GM19023 (cell line): ENCODE results near the gene POLE2.
A peak's percentile ranks its signal among the peaks of the same experiment; 100 is the strongest.
"Not testable (repeated sequence)": the region's sequence is repeated elsewhere in the genome, so short reads cannot be mapped to it uniquely, and the experiment has no call there.

Experiments
- ATAC-seq: cut with Tn5 transposase; IDR thresholded peaks from one replicate; pipeline ENCODE4 v1.9.1; 2021; ENCODE audit warnings: mild to moderate bottlenecking, moderate library complexity; ENCODE audit not compliant: unreplicated experiment

Gene POLE2

DNA sequence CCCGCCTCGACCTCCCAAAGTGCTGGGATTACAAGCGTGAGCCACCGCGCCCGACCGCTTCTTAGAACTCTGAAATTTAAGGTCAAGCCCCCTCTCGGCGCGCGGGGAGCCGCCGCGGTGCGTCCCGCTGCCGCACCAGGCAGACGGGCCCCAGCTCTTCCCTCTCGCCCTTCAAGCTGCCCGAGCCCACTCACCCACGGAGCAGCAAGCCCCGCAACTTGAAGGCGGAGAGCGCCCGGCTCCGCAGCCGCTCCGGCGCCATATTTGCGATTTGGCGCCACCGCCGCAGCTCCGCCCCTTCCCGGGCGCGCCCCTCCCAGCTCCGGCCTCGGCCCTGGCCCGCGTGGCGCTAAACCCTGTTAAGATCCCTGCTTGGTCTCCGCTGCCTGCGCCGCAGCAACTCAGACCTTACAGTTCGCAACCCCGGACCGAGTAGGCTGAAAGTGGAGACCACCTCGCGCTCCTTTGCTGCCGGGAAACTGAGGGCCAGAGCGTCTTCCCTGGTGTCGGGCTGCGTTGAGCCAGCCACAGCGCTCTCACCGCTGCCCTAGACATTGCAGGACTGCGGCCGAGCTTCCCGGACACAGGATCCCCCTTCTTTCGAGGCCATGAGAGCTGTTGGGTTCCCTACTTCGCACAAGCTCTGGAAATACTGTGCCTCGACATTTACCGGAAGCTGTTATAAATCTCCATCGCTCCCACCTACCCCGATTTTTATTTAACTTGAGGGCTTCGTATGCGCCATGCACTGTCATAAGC, at the start of gene POLE2:
Gene POLE2, minus strand, starts transcription at position 273 of the 759 bp plus-strand sequence. Its CDS starts 11 bp downstream, at position 262.
- peak; percentile 82 for ATAC-seq

- ATAC-seq, result not testable (repeated sequence)
These were observed 47.7 kb upstream of the POLE2 start for GRCh38 chr14:49735669-49736068.

- no peak for ATAC-seq
These were observed 45.8 kb upstream of the POLE2 start for GRCh38 chr14:49733836-49734235.

GRCh38 chr14:49732896-49733295, 44.9 kb upstream of the POLE2 start:
- no peak for ATAC-seq

DNA sequence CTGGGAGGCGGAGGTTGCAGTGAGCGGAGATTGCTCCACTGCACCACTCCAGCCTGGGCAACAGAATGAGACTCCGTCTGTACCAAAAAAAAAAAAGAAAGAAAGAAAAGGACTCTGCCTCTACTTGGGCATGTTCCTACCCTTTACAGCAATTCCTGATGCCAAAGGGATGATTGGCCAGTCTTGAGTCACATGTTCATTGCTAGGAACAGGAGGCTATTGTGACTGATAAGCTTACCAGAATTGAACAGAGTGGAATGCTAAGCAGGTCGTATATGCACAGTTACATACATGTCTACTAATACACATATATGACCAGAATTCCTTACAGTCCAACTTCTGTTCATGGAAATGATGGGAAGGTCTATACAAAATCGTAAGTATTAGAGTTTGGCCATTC, 39.2 kb upstream of the POLE2 start:
- ATAC-seq, result no peak

DNA sequence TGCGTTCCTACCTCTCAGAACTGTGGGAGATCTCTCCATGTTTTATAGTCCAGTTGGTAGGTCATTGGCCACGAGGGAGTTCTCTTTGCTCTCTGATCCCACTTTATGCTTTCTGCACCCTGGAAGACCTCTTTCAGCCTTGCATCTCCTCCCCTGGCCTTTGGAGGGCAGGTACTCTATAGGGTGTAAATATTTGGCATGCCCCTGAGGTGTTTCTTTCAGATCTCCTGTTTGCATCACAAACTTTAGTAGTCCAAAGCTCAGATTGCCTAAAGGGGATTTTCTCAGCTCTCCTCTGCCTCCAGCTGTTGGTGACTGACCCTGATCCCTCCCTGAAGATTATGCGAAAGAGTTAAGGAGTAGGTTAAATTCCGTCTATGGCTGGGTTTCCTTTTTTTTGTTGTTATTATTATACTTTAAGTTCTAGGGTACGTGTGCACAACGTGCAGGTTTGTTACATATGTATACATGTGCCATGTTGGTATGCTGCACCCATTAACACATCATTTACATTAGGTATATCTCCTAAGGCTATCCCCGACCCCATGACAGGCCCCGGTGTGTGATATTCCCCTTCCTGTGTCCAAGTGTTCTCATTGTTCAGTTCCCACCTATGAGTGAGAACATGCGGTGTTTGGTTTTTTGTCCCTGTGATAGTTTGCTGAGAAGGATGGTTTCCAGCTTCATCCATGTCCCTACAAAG, 33.9 kb upstream of the POLE2 start:
- ATAC-seq, result not testable (repeated sequence)

DNA sequence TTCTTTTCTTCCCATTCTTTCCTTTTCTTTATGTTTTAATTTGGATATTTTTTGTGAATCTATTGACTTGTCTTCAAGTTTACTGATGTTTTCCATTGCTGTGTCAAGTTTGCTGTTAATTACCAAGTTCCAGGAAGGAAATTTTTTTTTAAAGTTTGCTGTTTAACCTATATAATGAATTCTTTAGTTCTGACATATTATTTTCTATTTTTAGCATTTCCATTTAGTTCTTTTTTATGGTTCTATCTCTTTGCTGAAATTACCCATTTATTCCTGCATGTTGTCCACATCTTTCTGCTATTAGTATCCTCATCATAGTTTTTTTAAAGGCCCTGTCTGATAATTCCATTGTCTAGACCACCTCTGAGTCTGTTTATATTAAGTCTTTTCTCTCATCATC, 32.7 kb upstream of the POLE2 start:
- ATAC-seq, result no peak

GRCh38 chr14:49710993-49711392, 23.0 kb upstream of the POLE2 start:
- ATAC-seq, result not testable (repeated sequence)

DNA sequence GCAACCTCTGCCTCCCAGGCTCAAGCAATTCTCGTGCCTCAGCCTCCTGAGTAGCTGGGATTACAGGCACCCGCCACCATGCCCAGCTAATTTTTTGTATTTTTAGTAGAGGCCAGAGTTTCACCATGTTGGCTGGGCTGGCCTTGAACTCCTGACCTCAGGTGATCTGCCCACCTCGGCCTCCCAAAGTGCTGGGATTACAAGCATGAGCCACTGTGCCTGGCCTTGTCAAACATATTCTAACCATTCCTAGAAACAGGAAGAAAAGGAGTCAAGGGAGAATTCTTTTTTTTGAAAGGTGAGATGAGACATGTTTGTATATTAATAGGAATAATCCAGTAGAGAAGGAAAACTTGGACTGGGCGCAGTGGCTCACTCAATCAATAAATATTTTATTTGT, 16.5 kb upstream of the POLE2 start:
- not testable (repeated sequence) for ATAC-seq

- no peak for ATAC-seq
These were observed 16.0 kb upstream of the POLE2 start for GRCh38 chr14:49703965-49704364.

DNA sequence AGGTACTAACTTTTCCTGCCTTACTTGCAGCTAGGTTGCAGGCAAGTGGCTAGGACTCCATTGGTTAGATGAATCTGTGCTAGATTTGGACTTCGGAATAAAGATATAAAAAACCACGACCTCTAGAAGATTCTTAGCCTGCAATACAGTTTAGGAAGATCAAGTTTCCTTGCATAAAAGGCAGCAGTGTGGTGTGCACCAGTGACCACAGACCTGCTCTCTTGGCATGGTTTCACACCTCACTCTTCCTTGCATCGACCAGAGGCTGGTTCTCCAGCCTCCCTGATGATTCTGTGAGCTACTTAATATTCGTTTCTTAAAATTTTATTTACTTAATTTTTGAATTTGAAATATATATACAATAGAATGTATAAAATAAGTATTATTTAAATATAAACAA, 14.7 kb upstream of the POLE2 start:
- no peak for ATAC-seq

- not testable (repeated sequence) for ATAC-seq
These were observed 5.7 kb upstream of the POLE2 start for GRCh38 chr14:49693735-49694124.

- peak; percentile 58 for ATAC-seq
These were observed 5.1 kb upstream of the POLE2 start, which contains the start of gene KLHDC1 for GRCh38 chr14:49692811-49693734. KLHDC1 (plus strand) TSS chr14:49693120; CDS start chr14:49693195, 75 bp downstream.

- ATAC-seq, result no peak
These were observed 4.3 kb upstream of the POLE2 start for GRCh38 chr14:49692193-49692757.

GRCh38 chr14:49691031-49691430, 3.0 kb upstream of the POLE2 start:
- no peak for ATAC-seq

DNA sequence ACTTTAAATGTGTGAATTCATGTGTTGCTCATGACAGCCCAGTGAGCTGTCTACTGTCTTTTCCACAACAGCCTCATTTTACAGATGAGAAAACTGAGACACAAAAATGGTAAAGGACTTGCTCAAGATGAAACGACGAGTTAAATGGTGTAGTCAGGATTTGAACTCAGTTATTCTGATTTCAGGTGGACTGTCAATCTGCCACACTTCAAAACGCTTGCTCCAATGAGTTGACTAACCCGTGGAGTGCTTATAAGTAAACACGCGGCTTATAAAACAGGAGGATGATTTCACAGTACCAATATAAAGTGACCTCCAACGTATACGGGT, 652 bp upstream of the POLE2 start:
- no peak for ATAC-seq

DNA sequence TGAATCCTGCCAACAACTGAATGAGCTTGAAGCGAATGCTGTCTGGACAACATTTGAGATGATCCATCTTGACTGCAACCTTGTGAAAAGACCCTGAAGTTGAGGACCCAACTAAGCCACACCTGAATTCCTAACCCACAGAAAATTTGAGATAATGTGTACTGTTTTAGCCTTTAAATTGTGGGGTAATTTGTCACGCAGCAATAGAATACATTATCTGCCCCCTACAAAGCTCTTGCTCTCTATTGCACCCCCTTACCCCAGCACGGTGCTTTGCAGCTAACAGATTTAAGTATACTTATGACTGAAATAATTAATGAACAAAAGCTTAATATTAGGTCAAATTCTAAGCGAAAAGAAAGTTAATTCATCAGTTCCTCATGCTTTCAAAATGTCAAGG, 1.6 kb downstream of the POLE2 start:
- no peak for ATAC-seq

DNA sequence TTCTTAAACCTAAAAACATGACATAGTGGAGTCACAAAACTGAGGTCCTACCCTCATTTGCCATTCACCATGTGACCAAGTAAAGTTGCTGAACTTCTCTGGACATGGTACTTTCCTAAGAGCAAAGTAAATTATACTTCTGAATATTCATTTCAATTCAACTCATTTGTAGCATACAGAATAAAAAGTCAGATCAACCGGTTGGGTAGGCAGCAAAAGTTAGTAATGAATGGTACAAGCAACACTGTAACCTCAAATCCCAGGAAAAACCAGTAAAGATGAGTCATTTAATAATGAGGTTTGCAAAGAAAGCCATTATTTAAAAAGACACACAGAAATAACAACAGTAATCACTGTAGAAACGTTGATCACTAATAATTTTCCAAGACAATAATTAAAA, 8.7 kb downstream of the POLE2 start:
- no peak for ATAC-seq

- ATAC-seq, result no peak
These were observed 10.4 kb downstream of the POLE2 start for GRCh38 chr14:49677643-49678042.

GRCh38 chr14:49673586-49673985, 14.4 kb downstream of the POLE2 start:
- no peak for ATAC-seq

GRCh38 chr14:49670475-49670874, 17.5 kb downstream of the POLE2 start:
- no peak for ATAC-seq
